ENCODE results near the gene NDUFS6. TPM values are rescaled to one million over a fixed set of nuclear protein-coding genes. Genes with fewer than 3 reads are reported as not detected.

NDUFS6 gene
- total and polyA plus RNA-seq, 4 donors = 18.0 to 67.9 (median 39.6) TPM

DNA sequence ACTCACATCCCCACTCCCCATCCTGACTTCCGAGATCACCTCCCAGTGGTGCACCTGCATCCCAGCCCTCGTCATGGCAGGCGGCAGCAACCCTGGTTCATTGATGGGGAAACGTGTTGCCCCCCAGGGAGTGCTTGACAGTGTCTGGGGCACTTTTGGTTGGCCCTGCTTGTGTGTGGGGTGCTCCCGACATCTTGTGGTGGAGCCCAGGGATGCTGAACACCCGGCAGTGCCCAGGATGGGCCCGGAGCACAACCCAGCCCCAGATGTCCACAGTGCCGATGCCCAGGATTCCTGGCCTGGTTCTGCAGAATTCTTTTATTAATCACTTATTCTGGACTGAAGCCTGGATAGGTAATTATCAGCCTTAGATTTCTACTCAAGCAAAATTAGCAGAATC is 5.3 kb upstream of the NDUFS6 start:
- DNase-seq (no peak), ATAC-seq (ENCODE audit: insufficient read depth, low FRiP score) (no peak)

DNA sequence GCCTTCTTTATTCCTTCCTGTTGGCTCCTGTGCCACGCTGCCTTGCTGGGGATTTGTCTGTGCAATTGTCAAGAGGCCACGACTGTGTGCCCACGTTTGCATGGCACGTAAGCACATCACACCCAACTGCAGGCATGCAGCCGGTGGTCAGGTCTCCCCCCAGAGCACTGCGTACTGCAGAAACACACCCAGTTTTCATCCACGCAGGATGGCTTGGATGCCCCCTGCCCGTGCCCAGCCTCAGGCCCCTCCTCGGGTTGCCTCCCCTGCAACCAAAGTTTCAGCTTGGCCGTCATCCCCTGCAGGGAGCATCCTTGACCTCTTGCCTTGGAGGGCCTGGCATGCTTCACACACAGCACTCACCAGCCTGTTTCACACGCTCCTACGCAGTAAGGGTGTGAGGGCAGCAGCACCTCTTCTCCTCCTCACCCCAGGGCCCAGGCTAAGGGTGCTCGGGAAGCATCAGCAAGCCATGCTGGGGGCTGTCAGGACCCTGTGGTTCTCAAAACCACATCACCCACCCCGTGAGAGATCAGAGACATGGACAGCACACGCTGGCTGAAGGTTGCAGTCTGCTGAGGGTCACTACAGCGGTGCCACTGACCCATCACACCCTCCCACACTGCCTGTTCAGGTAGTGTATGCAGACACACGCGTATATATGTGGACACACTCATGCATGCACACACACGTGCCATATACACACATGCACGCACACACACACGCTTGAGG is 4.7 kb upstream of the NDUFS6 start:
- TF ChIP-seq, protein P1, sequence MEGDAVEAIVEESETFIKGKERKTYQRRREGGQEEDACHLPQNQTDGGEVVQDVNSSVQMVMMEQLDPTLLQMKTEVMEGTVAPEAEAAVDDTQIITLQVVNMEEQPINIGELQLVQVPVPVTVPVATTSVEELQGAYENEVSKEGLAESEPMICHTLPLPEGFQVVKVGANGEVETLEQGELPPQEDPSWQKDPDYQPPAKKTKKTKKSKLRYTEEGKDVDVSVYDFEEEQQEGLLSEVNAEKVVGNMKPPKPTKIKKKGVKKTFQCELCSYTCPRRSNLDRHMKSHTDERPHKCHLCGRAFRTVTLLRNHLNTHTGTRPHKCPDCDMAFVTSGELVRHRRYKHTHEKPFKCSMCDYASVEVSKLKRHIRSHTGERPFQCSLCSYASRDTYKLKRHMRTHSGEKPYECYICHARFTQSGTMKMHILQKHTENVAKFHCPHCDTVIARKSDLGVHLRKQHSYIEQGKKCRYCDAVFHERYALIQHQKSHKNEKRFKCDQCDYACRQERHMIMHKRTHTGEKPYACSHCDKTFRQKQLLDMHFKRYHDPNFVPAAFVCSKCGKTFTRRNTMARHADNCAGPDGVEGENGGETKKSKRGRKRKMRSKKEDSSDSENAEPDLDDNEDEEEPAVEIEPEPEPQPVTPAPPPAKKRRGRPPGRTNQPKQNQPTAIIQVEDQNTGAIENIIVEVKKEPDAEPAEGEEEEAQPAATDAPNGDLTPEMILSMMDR (IDR thresholded peaks at IDR 0.05; ENCODE audit: control extremely low read depth, extremely low read depth) = no peak
- H3K36me3 ChIP-seq (ENCODE audit: control insufficient read depth in 4 of 4, insufficient read depth in 4 of 4, low read length in 4 of 4) = peaks cover 0 to 24% (median 10%) of the 10 kb centered on the region in 4 donors
- no peaks in the 10 kb centered on the region for H3K27me3 ChIP-seq (ENCODE audit: control insufficient read depth in 3 of 3, insufficient read depth in 3 of 3, low read length in 2 of 3)
- peaks cover 0 to 4% (median under 1%) of the 10 kb centered on the region in 4 donors for H3K9me3 ChIP-seq (ENCODE audit: control insufficient read depth in 4 of 4, insufficient read depth in 3 of 4, low read length in 3 of 4)
- no peak overlapping the region for H3K9ac ChIP-seq (ENCODE audit: insufficient read depth in 1 of 2, low read length in 2 of 2)
- ATAC-seq (ENCODE audit: insufficient read depth, low FRiP score) (no peak), DNase-seq (no peak)
- peaks cover 3 to 15% (median 13%) of the 10 kb centered on the region in 5 donors for H3K4me1 ChIP-seq (ENCODE audit: control insufficient read depth in 5 of 5, insufficient read depth in 5 of 5, low read length in 5 of 5)
- WGBS, 2 donors = 89% methylated on average over 21 of the region's 21 CpGs
- H3K4me3 ChIP-seq = no peak overlapping the region
- no peak overlapping the region for H3K27ac ChIP-seq (ENCODE audit: low read depth in 1 of 2, low read length in 1 of 2)

More for the DNA sequence above, 5.3 kb upstream of the NDUFS6 start:
- H3K4me1 ChIP-seq (ENCODE audit: control insufficient read depth in 5 of 5, insufficient read depth in 5 of 5, low read length in 5 of 5) = peaks cover 3 to 15% (median 13%) of the 10 kb centered on the region in 5 donors
- peaks cover 0 to 4% (median under 1%) of the 10 kb centered on the region in 4 donors for H3K9me3 ChIP-seq (ENCODE audit: control insufficient read depth in 4 of 4, insufficient read depth in 3 of 4, low read length in 3 of 4)
- H3K9ac ChIP-seq (ENCODE audit: insufficient read depth in 1 of 2, low read length in 2 of 2) = no peak overlapping the region
- H3K27me3 ChIP-seq (ENCODE audit: control insufficient read depth in 3 of 3, insufficient read depth in 3 of 3, low read length in 2 of 3) = no peaks in the 10 kb centered on the region
- H3K27ac ChIP-seq (ENCODE audit: low read depth in 1 of 2, low read length in 1 of 2) = no peak overlapping the region
- TF ChIP-seq, protein P1 (IDR thresholded peaks at IDR 0.05; ENCODE audit: control extremely low read depth, extremely low read depth) = no peak
- 87 to 91% methylated on average over 8 of the region's 8 CpGs for WGBS, 2 donors
- H3K36me3 ChIP-seq (ENCODE audit: control insufficient read depth in 4 of 4, insufficient read depth in 4 of 4, low read length in 4 of 4) = peaks cover 0 to 24% (median 10%) of the 10 kb centered on the region in 4 donors
- no peak overlapping the region for H3K4me3 ChIP-seq

DNA sequence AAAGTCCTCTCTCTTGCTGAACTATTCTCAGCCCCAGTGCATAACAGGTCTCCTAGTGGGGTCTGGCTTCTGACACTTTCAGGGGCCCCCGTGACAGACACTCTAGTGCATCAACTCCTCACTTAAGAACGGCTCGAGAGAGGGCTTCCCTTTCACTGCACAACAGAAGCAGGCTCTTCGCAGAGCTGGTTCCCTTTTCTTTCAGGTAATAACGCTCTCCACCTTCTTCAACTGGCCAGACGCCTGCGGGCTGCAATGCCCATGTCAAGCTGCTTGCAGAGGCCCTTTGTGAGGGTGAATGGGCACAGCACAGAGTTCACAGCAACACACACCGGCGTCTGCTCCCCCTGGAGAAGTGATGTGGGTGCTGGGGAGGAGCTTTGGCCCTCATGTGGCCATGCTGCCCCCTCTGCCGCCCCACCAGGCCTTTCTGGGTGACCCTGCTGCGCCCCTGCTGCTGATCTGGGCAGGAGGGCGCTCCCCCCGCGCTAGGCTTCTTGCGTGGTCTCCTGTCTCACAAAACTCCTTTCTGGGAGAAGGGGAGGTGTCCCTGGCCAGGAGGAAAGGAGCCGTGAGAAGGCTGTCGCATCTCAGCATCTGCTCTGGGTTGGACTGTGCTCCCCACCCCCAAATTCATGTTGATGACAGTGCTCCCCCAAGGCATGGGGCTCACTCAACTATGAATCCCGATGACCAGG is 4.0 kb upstream of the NDUFS6 start:
- Histone ChIP-seq H3K9me3 (ENCODE audit: control insufficient read depth in 4 of 4, insufficient read depth in 3 of 4, low read length in 3 of 4) (peaks cover 0 to 4% (median under 1%) of the 10 kb centered on the region in 4 donors), H3K27me3 (ENCODE audit: control insufficient read depth in 3 of 3, insufficient read depth in 3 of 3, low read length in 2 of 3) (no peaks in the 10 kb centered on the region), H3K4me3 (no peak overlapping the region), H3K9ac (ENCODE audit: insufficient read depth in 1 of 2, low read length in 2 of 2) (no peak overlapping the region), H3K4me1 (ENCODE audit: control insufficient read depth in 5 of 5, insufficient read depth in 5 of 5, low read length in 5 of 5) (peaks cover 3 to 20% (median 13%) of the 10 kb centered on the region in 5 donors), H3K27ac (ENCODE audit: low read depth in 1 of 2, low read length in 1 of 2) (no peak overlapping the region), H3K36me3 (ENCODE audit: control insufficient read depth in 4 of 4, insufficient read depth in 4 of 4, low read length in 4 of 4) (peaks cover 0 to 24% (median 10%) of the 10 kb centered on the region in 4 donors)
- ATAC-seq (ENCODE audit: insufficient read depth, low FRiP score) (no peak), DNase-seq (no peak)
- TF ChIP-seq, protein P1 (IDR thresholded peaks at IDR 0.05; ENCODE audit: control extremely low read depth, extremely low read depth) = no peak
- 93 to 94% methylated on average over 18 of the region's 18 CpGs for WGBS, 2 donors
